HG03439 (cell line): Measurements from ENCODE around the gene C2orf68.
A peak's percentile ranks its signal among the peaks of the same experiment; 100 is the strongest.
"Not testable (repeated sequence)": the region's sequence is repeated elsewhere in the genome, so short reads cannot be mapped to it uniquely, and the experiment has no call there.

Experiments
- ATAC-seq: cut with Tn5 transposase; IDR thresholded peaks from one replicate; pipeline ENCODE4 v1.9.1; 2021; ENCODE audit warnings: mild to moderate bottlenecking, moderate library complexity; ENCODE audit not compliant: unreplicated experiment

C2orf68 gene

DNA sequence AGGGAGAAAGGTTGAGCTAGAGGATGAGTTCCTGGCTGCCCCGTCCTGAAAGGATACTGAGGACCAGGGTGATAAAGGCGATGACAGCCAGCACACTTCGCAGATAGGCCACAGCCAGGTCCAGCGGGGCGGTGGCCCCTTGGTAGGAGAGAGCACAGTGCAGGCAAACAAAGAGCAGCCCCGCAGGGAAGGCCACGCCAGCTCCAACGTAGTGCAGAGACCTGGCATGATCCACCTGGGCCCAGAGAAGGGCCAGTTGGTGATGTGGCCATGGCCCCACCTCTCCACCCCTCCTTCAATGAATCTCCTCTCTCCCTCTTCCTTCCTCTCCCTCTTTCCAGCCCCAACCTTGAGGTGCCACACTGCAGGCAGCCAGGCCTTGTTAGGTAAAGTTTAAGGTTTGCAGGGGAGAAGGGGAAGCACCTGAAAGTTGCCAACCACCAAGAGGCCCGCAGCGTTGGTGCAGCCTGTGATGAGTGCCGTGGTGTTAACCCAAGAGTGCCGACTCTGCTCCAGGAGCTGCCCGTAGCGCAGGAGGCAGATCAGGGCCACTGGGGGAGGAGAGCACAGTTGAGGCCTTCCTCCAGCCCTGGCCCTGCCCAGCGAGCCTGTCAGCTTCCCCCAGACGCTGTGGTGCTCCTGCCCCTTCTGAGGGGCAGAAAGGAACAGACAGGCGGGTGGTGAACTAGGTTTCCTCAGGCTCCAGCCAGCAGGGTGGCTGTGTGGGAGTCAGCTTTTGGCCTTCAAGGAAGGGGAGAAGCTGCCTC, 12.2 kb downstream of the C2orf68 start:
- no peak for ATAC-seq

DNA sequence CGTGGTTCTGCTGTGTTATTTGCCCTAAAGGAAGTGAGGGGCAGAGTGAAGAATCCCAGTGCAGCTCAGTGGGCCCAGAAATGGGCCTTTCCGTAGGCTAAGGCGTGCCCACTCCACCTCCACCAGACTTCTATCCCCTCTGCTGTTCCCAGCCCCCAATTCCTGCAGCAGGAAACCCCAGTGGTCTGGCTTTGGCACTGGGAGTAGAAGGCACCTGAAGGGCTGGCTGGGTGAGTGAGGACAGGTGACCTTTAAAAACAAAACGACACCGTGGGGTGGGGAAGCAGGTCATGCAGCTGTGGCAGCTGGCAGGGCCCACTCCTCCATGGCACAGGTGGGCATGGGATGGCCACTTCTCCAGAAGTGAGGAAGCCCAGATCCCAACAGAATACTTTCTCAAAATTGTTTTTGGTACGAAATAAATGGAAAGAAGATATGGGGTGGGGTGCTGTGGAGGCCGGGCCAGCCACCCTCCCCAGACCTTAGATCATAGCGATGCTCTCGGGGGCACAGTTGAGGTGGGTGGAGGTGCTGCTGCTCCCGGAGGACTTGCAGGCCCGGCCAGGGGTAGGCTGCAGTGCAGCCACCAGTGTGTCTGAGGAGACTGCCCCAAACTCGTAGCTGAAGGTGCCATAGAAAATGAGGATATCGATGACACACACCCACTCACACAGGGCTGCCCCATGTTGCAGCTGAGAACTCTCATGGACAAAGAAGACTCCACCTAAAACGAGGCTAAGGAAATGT, 13.1 kb downstream of the C2orf68 start:
- no peak for ATAC-seq

DNA sequence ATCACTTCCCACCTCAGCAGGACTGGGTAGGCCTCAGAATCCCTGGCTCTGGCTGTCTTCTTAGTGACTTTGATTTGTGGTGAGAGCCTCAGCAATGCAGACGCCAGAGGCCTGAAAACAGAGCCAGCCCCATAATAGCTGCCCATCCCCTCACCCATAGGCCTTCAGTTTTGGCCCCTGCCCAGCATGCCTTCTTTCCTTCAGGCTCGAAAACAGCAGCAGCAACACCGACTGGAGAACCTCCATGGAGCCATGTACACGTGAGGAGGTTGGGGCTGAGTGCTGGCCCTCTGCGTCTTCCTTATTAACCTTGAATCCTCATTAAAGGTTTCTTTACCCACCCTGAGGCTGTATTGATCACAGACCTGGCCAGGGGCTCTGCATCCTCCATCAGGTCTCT, 14.6 kb downstream of the C2orf68 start:
- ATAC-seq: no peak

DNA sequence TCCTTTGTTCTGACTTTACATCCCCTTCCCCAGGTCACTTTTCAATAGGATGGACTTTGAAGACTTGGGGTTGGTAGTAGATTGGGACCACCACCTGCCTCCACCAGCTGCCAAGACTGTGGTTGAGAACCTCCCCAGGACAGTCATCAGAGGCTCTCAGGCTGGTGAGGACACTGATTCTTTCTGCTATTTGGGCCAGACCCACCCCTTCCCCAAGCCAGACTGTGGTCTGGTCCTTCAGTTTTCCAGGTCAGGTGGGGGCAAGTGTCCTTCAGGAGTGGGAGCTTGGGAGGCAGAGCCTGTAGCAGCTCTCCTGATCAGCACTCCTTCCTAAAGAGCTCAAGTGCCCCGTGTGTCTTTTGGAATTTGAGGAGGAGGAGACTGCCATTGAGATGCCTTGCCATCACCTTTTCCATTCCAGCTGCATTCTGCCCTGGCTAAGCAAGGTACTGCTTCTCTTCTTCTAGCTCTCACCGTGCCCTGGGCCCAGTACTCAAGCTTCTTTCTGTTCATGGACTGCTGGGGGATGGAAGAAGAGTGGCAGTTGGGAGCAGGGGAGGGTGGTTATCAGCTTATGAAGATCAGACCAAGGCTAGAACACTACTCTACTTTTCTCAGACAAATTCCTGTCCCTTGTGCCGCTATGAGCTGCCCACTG, 15.3 kb downstream of the C2orf68 start:
- ATAC-seq: no peak

DNA sequence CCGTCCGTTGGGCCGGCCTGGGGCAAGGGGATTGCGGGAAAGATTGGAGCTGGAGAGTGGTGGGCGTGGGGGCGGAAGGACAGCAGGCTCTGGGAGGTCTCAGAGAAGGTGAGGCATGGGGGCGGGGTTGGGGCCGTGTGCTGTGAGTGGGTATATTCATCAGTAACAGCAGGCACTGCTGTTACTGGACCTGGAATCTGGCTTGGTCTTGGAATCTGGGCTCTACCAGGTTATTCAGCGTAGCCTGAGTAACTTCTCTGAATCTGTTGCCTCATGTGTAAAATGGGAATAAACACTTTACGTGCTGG, 15.9 kb downstream of the C2orf68 start:
- no peak for ATAC-seq

DNA sequence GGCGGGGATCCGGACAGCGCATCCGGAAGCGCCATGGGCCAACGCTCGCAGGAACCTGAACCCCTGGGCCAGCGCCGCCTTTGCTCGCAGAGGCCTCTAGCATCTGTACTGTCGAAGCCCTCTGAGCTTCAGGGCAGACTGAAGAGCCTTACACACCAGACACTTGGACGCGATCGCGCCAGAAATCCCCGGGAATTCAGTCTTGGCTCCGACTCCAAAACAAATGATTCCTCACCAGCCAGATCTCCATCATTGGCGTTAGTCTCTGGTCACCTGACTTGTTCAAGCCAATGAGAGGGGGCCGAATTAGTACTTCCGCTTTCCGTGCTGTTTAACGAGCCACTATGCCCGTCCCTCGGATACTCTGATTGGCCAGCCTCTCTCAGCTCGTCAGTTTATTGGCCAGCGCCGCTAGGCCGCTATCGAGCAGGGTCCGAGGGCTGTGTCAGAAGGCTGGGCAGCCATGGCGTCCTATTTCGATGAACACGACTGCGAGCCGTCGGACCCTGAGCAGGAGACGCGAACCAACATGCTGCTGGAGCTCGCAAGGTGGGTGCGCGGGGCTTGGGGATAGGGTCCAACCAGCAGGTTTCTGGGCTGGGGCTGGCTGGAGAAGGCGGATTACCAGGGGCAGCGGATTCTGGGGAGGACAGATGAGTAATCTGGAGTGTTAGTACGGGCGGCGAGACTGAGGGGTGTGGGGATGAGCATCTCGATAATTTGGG, 16.4 kb downstream of the C2orf68 start, which contains the start of gene RNF181:
Gene RNF181, plus strand, starts transcription at position 445 of the 725 bp plus-strand sequence. Its CDS starts 19 bp downstream, at position 464.
- peak; percentile 97 for ATAC-seq

DNA sequence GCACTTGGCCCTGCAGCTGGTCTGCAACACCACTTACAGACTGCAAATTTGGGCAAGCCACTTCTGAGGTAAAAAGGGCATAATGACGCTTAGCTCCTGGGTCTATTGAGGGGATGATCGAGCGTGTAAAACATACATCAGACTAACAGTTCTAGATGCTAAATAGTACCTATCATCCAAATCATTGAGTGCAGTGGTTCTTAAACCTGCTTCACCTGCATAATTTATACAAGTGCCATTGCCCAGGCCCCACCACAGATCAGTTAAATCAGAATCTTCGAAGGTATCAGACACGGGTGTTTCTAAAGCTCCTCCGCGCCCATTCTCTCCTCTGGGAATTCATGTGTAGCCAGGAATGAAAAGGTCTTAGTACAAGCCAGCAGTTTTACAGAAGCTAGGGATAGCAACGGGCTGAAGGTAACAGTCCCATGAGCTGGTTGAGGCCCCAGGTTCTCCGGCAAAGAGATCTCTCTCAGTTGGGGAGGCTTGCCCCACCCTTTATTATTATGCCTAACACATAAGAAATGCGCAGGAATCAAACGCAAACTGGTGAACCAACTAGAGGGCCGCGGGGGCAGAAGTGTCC, 17.1 kb downstream of the C2orf68 start:
- no peak for ATAC-seq

DNA sequence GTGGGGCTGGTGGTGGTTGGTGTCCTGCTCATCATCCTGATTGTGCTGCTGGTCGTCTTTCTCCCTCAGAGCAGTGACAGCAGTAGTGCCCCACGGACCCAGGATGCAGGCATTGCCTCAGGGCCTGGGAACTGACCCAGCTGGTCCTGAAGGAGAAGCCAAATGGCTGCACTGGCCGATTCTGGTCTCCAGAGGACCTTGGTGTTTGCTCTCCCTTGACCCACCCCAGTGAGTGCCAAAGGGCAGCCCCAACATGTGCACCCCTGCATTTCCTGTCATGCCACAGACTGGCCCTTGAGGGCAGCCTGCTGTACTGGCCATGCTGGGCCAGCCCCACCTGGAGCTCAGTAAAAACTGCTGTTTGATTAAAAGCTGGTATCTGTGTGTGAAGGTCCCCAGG, 18.8 kb downstream of the C2orf68 start:
- ATAC-seq: no peak

DNA sequence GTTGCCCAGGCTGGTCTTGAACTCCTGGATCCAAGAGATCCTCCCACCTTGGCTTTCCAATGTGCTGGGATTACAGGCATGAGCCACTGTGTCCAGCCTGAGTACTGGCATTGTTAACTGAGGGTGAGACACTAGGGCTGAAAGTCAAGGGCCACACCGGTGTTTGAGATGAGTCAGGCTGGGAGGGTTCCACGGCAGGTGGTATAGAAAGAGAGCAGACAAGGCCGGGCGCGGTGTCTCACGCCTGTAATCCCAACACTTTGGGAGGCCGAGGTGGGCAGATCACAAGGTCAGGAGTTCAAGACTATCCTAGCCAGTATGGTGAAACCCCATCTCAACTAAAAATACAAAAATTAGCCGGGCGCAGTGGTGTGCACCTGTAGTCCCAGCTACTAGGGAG, 19.6 kb downstream of the C2orf68 start:
- ATAC-seq: not testable (repeated sequence)

DNA sequence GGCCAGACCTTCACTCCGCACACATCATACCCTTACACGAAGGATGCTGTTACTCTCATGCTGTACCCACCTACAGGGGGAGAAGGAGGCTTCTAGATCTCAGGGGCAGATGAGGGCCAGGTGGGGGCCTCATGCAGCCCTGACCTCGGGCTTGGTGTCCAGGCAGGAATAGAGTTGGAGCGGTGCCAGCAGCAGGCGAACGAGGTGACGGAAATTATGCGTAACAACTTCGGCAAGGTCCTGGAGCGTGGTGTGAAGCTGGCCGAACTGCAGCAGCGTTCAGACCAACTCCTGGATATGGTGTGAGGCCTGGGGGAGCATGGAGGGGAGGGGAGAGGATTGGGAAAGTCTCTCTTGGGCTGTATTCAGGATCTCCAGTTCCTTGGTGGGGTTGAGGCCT, 20.3 kb downstream of the C2orf68 start:
- no peak for ATAC-seq

DNA sequence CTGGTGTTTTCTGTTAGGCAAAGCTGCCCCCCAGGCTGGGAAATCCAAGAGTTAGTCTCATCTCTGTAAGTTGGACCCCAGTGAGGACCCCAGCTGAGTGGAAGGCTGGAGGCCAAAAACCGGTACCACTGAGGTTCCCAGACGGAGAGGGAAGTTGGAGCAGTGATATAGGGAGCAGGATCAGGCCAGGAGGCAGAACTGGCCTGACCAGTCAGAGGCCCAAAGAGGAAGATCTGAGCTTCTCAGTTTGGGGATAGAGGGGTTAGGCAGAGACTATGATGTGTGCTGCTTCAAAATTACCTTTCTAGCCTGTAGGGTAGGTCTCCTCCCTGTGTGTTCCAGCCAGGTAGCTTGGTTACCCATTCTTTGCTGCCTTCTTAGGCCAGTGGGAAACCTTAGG, 20.9 kb downstream of the C2orf68 start:
- ATAC-seq: no peak

DNA sequence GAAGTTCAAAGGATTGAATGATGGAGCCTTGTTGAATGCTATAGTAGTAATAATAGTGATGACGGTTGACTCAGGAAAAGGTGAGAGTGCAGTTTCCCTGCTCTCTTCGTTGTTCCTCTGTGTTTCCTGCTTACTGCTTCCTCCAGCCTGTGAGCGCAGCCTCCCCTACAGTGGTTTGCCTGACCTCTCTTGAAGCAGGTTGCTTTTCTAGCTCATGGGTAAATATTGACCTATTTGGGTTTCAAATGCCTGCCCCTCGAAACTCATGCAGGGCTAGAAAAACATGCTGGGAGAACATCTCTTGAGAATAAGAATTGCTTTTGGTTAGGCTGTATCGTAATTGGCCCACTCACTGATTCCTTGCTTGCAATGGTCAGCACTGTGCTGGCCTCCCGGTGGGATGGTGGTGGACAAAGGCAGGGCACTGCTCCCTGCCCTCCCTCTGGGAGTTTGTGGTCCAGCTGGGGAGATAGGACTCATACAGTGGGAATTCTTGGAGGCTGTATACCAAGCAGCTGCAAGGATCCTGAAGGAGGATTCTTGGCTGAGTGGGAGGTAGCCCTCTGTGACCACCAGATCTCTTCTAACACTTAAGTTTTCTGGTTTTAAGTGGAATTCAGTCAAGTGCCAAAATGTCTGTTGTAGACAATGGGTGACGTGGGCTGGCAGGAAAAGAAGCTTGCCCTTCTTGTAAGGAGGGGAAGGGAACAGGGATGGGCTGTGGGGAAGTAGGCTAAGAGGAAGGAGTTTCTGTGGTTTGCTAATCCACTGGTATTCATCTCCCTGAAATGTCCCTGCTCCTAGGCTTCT, 21.7 kb downstream of the C2orf68 start:
- no peak for ATAC-seq

DNA sequence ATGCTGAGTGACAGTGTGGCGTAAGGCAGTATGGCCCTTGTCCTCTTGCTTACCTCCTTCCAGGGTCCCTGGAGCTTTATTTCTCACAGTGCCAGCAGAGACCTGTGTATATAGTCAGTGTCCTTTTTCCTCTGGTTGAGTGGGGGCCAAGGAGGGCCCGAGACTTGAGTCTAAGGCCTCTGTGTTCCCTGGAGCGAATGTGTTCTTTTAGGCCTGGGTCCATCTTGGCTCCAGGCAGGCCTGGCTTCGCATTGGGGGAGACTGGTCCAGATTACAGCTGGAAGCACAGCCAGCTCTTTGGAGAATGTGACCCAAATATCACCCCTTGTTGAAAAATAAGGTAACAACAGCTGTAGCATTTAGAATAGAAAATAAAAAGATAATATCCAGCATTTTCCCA, 22.7 kb downstream of the C2orf68 start:
- ATAC-seq: no peak

DNA sequence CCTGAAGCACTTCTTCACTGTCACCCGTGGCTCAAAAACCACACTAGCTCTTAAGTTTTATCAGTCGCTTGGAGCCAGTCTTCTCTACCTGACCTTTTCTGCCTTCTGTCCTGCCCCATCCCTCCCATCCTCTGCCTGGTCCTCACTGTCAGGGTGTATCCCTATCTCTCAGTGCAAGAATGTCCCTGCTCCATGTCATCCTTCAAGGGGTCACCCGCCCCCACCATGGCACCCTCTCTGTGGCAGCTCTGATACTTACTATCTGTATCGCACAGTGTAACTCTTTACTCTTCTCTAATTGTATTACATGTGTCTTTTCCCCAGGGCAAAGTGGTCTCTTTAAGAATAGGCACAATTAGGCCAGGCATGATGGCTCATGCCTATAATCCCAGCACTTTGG, 23.2 kb downstream of the C2orf68 start:
- no peak for ATAC-seq

DNA sequence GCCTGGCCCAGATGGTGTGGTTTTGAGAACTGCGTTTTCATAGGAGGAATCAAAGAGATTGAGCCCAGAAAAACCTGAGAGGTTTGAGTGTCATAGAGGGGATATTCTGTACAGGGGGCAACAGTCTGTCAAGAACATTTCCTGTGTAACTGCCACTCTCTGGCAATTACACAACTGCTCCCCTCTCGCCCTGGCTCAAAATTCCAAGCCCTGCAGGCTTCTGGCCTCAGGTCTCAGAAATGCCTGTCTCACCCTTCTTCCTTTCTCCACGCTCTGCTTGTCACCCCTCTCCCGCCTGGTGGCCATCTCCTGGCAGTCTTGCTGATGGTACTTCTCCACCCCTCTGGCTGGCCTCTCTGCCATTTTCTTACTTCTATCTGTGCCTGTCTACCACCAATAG, 23.6 kb downstream of the C2orf68 start:
- no peak for ATAC-seq

DNA sequence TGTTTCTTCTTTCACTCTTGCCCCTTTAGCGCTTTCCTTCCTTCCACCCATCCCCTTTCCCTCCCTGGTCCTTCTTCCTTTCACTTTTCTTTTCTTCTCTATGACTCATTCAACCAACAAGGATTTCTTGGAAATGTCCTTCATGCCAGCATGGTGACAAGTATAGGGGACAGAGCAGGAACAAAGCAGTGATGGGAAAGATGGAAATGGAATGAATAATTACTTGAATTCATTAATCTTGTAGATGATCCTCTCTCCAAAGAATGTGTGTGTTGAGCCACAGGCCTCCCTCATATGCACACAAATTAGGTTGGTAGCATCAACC, 26.1 kb downstream of the C2orf68 start:
- no peak for ATAC-seq

DNA sequence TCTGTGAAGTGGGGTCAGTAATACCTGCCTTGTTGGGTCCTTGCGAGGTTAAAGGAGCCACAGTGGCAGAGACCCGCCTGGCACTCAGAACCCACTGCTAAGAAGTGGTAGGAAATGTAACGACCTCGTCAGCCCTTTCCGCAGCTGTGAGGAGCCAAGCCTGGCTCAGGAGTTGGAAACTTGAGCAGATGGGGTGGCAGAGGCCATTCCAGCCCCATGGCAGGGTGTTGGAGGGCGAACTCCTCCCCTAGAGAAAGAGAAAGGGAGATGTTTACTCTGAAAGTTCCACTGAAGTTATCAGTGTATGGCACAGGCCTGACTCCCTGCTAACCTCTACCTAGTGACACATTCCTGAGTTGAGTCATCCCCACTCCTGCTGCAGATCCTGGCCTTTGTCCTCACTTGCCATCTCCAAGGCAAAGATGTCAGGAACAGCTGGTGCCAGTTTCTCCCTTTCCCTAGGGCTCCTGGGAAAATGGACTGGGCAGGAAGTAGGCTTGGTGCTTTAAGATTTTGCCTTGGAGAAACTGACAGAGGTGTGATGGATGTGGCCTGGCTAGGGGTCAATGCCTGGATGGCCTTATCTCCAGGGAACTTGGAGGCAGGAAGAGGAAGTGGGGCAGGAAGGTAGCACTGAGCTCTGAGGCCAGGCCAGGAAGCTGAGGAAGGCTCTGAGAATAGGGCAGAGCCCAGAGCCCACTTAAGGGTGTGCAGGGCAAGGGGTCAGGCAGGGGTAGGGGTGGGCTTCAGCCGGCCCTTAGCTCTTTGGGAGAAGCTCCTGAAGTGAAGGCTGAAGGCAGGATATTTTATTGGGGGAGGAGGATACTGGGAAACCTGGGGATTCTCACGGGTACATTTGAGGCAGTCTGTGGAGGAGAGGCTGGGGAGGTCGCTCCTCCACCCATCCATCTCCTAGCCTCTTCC, 26.7 kb downstream of the C2orf68 start:
- ATAC-seq: peak; percentile 41

DNA sequence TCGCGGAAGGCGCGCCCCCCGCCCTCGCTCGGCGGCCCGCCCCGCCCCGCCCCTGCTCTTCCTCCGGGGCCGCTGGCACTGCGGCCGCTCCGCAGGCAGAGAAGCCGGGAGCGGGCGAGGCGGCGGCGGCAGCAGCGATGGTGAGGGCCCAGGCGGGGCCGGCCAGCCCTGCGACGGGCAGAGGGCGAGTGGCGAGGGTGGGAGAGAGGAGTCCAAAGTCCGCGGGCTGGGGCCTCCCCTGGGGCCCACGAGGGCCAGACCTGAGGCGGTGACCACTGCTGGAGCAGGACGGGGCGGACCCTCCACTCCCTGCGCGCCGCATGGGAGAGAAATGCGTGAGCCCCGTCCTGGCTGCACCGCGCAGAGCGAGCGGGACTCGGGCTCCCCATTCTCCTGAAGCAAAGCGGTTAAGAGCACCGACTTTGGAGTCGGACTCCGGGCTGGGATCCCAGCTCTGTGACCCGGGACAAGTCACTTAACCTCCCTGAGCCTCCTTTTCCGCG, 27.5 kb downstream of the C2orf68 start, which contains the start of gene VAMP5:
Gene VAMP5, plus strand, starts transcription at position 78 of the 503 bp plus-strand sequence. Its CDS starts 60 bp downstream, at position 138.
- ATAC-seq: no peak
